K562 (cell line): ENCODE data around the gene ZNF672.

ENCODE experiments used
- HCFC1 ChIP-seq: IDR thresholded peaks from 2 replicates; pipeline ENCODE4 v1.6.1; 2012; ENCODE audit warnings: low read depth, low read length, improper control_type of control experiment
- L3MBTL2 ChIP-seq: fragments of 450-650 bp; IDR thresholded peaks from 2 replicates; pipeline ENCODE4 v1.6.1; 2016; ENCODE audit warnings: mild to moderate bottlenecking, moderate library complexity
- RFX5 ChIP-seq: IDR thresholded peaks from 2 replicates; pipeline ENCODE4 v1.6.1; 2011; ENCODE audit warnings: low read depth, mild to moderate bottlenecking, improper control_type of control experiment, low read length
- SRSF1 ChIP-seq: fragments of 200-400 bp; formaldehyde crosslinking; IDR thresholded peaks from 2 replicates; pipeline ENCODE4 v1.6.1; 2017; ENCODE audit warnings: mild to moderate bottlenecking, low read depth, low read length, moderate library complexity
- ZC3H8 ChIP-seq: fragments of 450-650 bp; IDR thresholded peaks from 2 replicates; pipeline ENCODE4 v1.6.1; 2017
- TF ChIP-seq, protein P1 (sequence below): fragments of 250-450 bp; sonication (Bioruptor Pico); IDR thresholded peaks from 2 replicates; pipeline ENCODE4 v1.5.0; 2020; ENCODE audit warnings: mild to moderate bottlenecking, borderline replicate concordance
- TF ChIP-seq, protein P2 (sequence below): sonication (generic); formaldehyde crosslinking; IDR thresholded peaks from 2 replicates; pipeline ENCODE4 v1.8.1; 2022; ENCODE audit warnings: missing genetic modification reagents

DNA sequence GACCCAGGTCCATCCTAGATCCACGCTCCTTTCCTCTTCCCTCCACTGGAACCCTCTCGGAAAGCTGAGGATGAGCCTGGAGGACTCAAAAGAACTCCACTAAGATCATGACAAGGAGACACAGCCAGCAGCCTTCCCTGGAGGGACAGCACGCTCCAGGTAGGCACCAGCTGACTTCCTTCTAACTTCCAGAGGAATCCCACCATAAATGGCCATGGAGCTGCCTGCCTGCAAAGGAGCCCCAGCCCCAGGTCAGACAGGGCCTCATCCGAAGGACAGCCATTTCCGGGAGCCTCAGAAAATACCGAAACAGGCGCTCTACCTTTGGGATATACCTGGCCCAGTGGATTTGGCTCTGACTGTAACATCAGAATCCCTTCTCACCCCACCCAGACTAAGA lies 16.4 kb upstream of the ZNF672 start:
- TF ChIP-seq, protein P1, sequence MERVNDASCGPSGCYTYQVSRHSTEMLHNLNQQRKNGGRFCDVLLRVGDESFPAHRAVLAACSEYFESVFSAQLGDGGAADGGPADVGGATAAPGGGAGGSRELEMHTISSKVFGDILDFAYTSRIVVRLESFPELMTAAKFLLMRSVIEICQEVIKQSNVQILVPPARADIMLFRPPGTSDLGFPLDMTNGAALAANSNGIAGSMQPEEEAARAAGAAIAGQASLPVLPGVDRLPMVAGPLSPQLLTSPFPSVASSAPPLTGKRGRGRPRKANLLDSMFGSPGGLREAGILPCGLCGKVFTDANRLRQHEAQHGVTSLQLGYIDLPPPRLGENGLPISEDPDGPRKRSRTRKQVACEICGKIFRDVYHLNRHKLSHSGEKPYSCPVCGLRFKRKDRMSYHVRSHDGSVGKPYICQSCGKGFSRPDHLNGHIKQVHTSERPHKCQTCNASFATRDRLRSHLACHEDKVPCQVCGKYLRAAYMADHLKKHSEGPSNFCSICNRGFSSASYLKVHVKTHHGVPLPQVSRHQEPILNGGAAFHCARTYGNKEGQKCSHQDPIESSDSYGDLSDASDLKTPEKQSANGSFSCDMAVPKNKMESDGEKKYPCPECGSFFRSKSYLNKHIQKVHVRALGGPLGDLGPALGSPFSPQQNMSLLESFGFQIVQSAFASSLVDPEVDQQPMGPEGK, result no peak
- TF ChIP-seq ZC3H8 (no peak), HCFC1 (no peak), RFX5 (no peak), L3MBTL2 (no peak), SRSF1 (no peak)
- TF ChIP-seq, protein P2, sequence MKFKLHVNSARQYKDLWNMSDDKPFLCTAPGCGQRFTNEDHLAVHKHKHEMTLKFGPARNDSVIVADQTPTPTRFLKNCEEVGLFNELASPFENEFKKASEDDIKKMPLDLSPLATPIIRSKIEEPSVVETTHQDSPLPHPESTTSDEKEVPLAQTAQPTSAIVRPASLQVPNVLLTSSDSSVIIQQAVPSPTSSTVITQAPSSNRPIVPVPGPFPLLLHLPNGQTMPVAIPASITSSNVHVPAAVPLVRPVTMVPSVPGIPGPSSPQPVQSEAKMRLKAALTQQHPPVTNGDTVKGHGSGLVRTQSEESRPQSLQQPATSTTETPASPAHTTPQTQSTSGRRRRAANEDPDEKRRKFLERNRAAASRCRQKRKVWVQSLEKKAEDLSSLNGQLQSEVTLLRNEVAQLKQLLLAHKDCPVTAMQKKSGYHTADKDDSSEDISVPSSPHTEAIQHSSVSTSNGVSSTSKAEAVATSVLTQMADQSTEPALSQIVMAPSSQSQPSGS, result no peak
